ENCODE data around the gene AKR1C2. TPM values are rescaled to one million over a fixed set of nuclear protein-coding genes. Genes with fewer than 3 reads are reported as not detected.
"Not testable (repeated sequence)": the region's sequence is repeated elsewhere in the genome, so short reads cannot be mapped to it uniquely, and the experiment has no call there.

AKR1C2 gene
- polyA plus RNA-seq, 1 donor from 2014 or later = not detected

GRCh38 chr10:5013385-5013784 lies 9.7 kb upstream of the AKR1C2 start:
- Mint-ChIP-seq H3K27ac (no peak overlapping the region), H3K27me3 (peaks cover 1% of the 10 kb centered on the region), H3K4me1 (no peaks in the 10 kb centered on the region), H3K36me3 (no peaks in the 10 kb centered on the region), H3K9me3 (no peaks in the 10 kb centered on the region), H3K4me3 (no peak overlapping the region)

GRCh38 chr10:5012595-5012994 lies 8.9 kb upstream of the AKR1C2 start:
- no peak overlapping the region for H3K4me3 Mint-ChIP-seq
- no peaks in the 10 kb centered on the region for H3K4me1 Mint-ChIP-seq
- H3K36me3 Mint-ChIP-seq = no peaks in the 10 kb centered on the region
- H3K27ac Mint-ChIP-seq = no peak overlapping the region
- H3K9me3 Mint-ChIP-seq = no peaks in the 10 kb centered on the region
- peaks cover 1% of the 10 kb centered on the region for H3K27me3 Mint-ChIP-seq

GRCh38 chr10:5011392-5011791 lies 7.7 kb upstream of the AKR1C2 start:
- H3K4me3 Mint-ChIP-seq, H3K27me3 Mint-ChIP-seq, H3K27ac Mint-ChIP-seq, H3K9me3 Mint-ChIP-seq, H3K36me3 Mint-ChIP-seq, H3K4me1 Mint-ChIP-seq: not testable (repeated sequence)

- H3K27me3 Mint-ChIP-seq, H3K4me1 Mint-ChIP-seq, H3K9me3 Mint-ChIP-seq, H3K36me3 Mint-ChIP-seq, H3K27ac Mint-ChIP-seq, H3K4me3 Mint-ChIP-seq: not testable (repeated sequence)
These were observed 6.4 kb upstream of the AKR1C2 start for GRCh38 chr10:5010043-5010442.

- not testable (repeated sequence) for H3K36me3 Mint-ChIP-seq, H3K27me3 Mint-ChIP-seq, H3K9me3 Mint-ChIP-seq, H3K4me1 Mint-ChIP-seq, H3K4me3 Mint-ChIP-seq, H3K27ac Mint-ChIP-seq
These were observed 5.3 kb upstream of the AKR1C2 start for GRCh38 chr10:5008857-5009548.

- not testable (repeated sequence) for H3K9me3 Mint-ChIP-seq, H3K4me1 Mint-ChIP-seq, H3K27ac Mint-ChIP-seq, H3K27me3 Mint-ChIP-seq, H3K4me3 Mint-ChIP-seq, H3K36me3 Mint-ChIP-seq
These were observed 844 bp upstream of the AKR1C2 start for GRCh38 chr10:5004501-5004900.

- not testable (repeated sequence) for H3K27me3 Mint-ChIP-seq
These were observed 351 bp upstream of the AKR1C2 start for GRCh38 chr10:5004030-5004385.

GRCh38 chr10:5002013-5002727 lies 1.5 kb downstream of the AKR1C2 start:
- H3K4me3 Mint-ChIP-seq = no peak overlapping the region
- H3K27me3 Mint-ChIP-seq = peaks cover 4% of the 10 kb centered on the region
- no peak overlapping the region for H3K27ac Mint-ChIP-seq
- peaks cover 0 to 9% (median 0%) of the 10 kb centered on the region in 3 donors for H3K9me3 Mint-ChIP-seq
- no peaks in the 10 kb centered on the region for H3K36me3 Mint-ChIP-seq
- H3K4me1 Mint-ChIP-seq = no peaks in the 10 kb centered on the region

More at GRCh38 chr10:5004030-5004385, 351 bp upstream of the AKR1C2 start:
- H3K9me3 Mint-ChIP-seq, H3K4me1 Mint-ChIP-seq, H3K36me3 Mint-ChIP-seq, H3K27ac Mint-ChIP-seq, H3K4me3 Mint-ChIP-seq: not testable (repeated sequence)

GRCh38 chr10:4998671-4999070 lies 5.0 kb downstream of the AKR1C2 start:
- no peaks in the 10 kb centered on the region for H3K9me3 Mint-ChIP-seq
- peaks cover 2% of the 10 kb centered on the region for H3K27me3 Mint-ChIP-seq
- H3K4me1 Mint-ChIP-seq = no peaks in the 10 kb centered on the region
- no peaks in the 10 kb centered on the region for H3K36me3 Mint-ChIP-seq
- no peak overlapping the region for H3K27ac Mint-ChIP-seq
- no peak overlapping the region for H3K4me3 Mint-ChIP-seq

GRCh38 chr10:4994260-4994659 lies 9.4 kb downstream of the AKR1C2 start:
- H3K27ac Mint-ChIP-seq = not testable (repeated sequence)

GRCh38 chr10:4992564-4992963 lies 11.1 kb downstream of the AKR1C2 start:
- H3K27ac Mint-ChIP-seq, H3K36me3 Mint-ChIP-seq, H3K9me3 Mint-ChIP-seq, H3K4me3 Mint-ChIP-seq, H3K27me3 Mint-ChIP-seq, H3K4me1 Mint-ChIP-seq: not testable (repeated sequence)

More at GRCh38 chr10:4994260-4994659, 9.4 kb downstream of the AKR1C2 start:
- H3K9me3 Mint-ChIP-seq, H3K4me1 Mint-ChIP-seq, H3K4me3 Mint-ChIP-seq, H3K36me3 Mint-ChIP-seq, H3K27me3 Mint-ChIP-seq: not testable (repeated sequence)

GRCh38 chr10:4991463-4991862 lies 12.2 kb downstream of the AKR1C2 start:
- H3K27ac Mint-ChIP-seq, H3K36me3 Mint-ChIP-seq, H3K9me3 Mint-ChIP-seq, H3K27me3 Mint-ChIP-seq, H3K4me3 Mint-ChIP-seq, H3K4me1 Mint-ChIP-seq: not testable (repeated sequence)

- Mint-ChIP-seq H3K4me1 (no peaks in the 10 kb centered on the region), H3K4me3 (no peak overlapping the region), H3K27ac (no peak overlapping the region), H3K9me3 (no peaks in the 10 kb centered on the region), H3K27me3 (no peaks in the 10 kb centered on the region), H3K36me3 (no peaks in the 10 kb centered on the region)
These were observed 13.4 kb downstream of the AKR1C2 start for GRCh38 chr10:4990217-4990616.

GRCh38 chr10:4988000-4988641 lies 15.5 kb downstream of the AKR1C2 start:
- not testable (repeated sequence) for H3K4me1 Mint-ChIP-seq, H3K27ac Mint-ChIP-seq, H3K27me3 Mint-ChIP-seq, H3K9me3 Mint-ChIP-seq, H3K4me3 Mint-ChIP-seq, H3K36me3 Mint-ChIP-seq

GRCh38 chr10:4984971-4985594 lies 18.6 kb downstream of the AKR1C2 start:
- no peaks in the 10 kb centered on the region for H3K36me3 Mint-ChIP-seq
- H3K4me3 Mint-ChIP-seq = peak overlapping the region in 1 of 4 donors; percentile 23
- no peaks in the 10 kb centered on the region for H3K4me1 Mint-ChIP-seq
- H3K27ac Mint-ChIP-seq = no peak overlapping the region
- peaks cover 1% of the 10 kb centered on the region for H3K27me3 Mint-ChIP-seq
- no peaks in the 10 kb centered on the region for H3K9me3 Mint-ChIP-seq

- no peak overlapping the region for H3K27ac Mint-ChIP-seq
- no peaks in the 10 kb centered on the region for H3K36me3 Mint-ChIP-seq
- H3K4me1 Mint-ChIP-seq = no peaks in the 10 kb centered on the region
- H3K4me3 Mint-ChIP-seq = no peak overlapping the region
- peaks cover 1% of the 10 kb centered on the region for H3K27me3 Mint-ChIP-seq
- H3K9me3 Mint-ChIP-seq = no peaks in the 10 kb centered on the region
These were observed 19.4 kb downstream of the AKR1C2 start for GRCh38 chr10:4984223-4984622.

Data from IgD-negative memory B cell (primary cell).